ENCODE data around the gene EPM2A.
"Not testable (repeated sequence)": the region's sequence is repeated elsewhere in the genome, so short reads cannot be mapped to it uniquely, and the experiment has no call there.

Gene EPM2A

GRCh38 chr6:145729887-145730286 is 5.4 kb downstream of the EPM2A start:
- DNase-seq (ENCODE audit: low read depth, low spot score): no peak

DNA sequence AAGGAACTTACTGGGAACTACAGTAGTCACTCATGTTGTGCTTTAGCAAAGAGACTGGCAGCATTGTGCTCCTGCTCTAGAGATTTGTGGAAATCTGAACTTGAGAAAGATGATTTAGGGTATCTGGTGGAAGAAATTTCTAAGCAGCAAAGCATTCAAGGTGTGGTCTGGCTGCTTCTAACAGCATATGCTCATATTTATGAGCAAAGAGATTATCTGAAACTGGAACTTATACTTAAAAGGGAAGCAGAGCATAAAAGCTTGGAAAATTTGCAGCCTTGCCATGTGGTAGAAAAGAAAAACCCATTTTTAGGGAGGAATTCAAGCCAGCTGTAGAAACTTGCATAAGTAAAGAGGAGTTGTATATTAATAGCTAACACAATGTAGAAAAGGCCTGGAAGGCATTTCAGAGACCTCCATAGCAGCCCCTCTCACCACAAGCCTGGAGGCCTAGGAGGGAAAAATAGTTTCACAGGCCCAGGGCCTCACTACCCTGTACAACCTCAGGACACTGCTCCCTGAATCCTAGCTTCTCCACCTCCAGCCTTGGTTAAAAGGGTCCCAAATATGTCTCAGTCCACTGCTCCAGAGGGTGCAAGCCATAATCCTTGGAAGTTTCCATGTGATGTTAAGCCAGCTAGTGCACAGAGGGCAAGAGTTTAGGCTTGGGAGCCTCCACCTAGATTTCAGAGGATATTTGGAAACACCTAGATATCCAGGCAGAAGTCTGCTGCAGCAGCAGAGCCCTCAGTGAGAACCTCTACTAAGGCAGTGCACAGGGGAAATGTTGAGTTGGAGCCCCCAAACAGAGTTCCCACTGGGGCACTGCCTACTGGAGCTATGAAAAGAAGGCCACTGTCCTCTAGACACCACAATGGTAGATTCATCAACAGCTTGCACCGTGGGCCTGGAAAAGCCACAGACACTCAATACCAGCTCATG is 6.6 kb downstream of the EPM2A start:
- no peak for DNase-seq (ENCODE audit: low read depth, low spot score)

DNA sequence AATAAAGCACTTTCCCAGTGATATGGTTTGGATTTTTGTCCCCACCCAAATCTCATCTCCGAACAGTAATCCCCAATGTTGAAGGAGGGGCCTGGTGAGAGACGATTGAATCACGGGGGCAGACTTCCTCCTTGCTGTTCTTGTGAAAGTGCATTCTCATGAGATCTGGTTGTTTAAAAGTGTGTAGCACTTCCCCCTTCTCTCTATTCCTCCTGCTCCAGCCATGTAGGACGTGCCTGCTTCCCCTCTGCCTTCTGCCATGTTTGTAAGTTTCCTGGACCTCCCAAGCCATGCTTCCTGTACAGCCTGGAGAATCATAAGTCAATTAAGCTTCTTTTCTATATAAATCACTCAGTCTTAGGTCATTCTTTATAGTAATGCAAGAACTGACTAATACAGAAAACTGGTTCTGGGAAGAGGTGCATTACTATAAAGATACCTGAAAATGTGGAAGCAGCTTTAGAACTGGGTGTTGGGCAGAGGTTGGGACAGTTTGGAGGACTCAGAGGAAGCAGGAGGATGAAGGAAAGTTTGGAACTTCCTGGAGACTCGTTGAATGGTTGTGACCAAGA is 7.4 kb downstream of the EPM2A start:
- DNase-seq (ENCODE audit: low read depth, low spot score): no peak

DNA sequence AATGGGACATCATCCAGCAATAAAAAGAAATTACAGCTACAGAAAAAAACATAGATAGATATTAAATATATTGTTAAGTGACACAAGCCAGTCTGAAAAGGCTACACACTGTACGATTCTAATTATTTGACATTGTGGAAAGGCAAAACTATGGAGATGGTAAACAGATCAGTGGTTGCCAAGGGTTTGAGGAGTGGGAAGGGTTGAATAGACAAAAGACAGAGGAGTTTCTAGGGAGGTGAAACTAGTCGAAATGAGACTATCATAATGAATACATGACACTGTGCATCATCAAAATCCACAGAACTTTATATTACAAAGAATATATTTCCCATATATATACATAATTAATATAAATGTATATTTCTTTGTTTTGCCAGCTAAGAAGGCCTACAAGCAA is 9.8 kb downstream of the EPM2A start:
- DNase-seq (ENCODE audit: low read depth, low spot score): no peak

GRCh38 chr6:145723646-145724045 is 11.7 kb downstream of the EPM2A start:
- DNase-seq (ENCODE audit: low read depth, low spot score): peak; percentile 7

DNA sequence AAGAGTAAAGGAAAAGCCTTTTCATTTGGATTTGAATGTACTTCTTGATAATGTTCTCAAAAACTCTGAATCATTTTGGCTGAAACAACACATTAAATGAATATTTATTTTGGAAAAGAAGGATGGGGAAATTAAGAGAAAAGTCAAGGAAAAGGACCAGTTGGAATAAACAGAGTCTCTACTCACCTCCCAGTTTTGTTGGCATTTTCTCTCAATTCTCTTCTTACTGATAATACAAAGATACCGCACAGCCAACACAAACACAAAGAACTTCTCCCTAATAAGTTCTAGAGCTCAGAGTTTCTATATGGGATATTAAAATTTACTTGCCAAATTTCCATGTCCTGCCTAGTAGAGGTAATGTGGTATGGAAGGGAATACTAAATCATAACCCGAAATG is 13.1 kb downstream of the EPM2A start:
- DNase-seq (ENCODE audit: low read depth, low spot score): no peak

DNA sequence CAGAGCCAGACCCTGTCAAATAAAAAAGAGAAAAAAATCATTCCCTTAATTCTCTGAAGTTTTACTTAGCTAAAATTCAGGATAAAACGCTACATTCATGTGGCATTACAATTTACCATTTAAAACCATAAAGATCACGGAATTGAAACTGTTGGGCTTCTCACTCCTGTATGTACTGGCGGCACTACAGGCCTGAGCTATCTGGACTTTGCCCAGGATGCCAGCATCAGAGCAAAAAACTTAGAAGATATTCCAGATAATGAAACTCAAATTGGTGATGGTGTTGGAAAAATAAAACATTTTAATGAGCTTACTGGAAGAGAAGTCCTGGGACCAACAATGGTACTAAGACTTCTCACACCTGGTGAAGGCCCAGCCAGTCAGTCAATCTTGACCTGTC is 14.2 kb downstream of the EPM2A start:
- no peak for DNase-seq (ENCODE audit: low read depth, low spot score)

DNA sequence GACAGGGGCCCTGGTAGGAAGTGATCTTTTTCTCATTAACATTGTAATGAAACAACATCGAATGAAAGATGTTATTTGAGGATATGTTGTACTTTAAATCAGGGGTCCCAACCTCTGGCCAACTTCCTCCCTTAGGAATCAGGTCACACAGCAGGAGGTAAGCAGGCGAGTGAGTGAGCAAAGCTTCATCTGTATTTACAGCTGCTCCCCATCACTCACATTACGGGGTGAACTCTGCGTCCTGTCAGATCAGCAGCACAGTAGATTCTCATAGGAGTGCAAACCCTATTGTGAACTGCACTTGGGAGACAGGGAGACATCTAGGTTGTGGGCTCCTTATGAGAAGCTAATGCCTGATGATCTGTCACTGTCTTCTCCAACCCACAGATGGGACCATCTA is 19.9 kb downstream of the EPM2A start:
- DNase-seq (ENCODE audit: low read depth, low spot score): no peak

DNA sequence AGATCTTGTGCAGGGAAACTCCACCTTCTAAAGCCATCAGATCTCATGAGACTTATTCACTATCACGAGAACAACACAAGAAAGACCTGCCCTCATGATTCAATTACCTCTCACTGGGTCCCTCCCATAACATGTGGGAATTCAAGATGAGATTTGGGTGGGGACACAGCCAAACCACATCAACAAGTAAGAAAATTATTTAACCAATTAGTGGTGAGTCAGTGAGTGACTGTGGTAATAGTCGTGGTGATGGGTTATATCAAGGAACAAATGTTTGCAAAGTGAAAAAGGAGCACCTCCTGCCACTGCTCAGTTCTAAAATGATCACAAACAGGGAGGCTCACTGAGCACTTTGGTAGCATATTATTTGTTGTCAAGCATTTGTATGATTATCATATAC is 20.6 kb downstream of the EPM2A start:
- DNase-seq (ENCODE audit: low read depth, low spot score): no peak

DNA sequence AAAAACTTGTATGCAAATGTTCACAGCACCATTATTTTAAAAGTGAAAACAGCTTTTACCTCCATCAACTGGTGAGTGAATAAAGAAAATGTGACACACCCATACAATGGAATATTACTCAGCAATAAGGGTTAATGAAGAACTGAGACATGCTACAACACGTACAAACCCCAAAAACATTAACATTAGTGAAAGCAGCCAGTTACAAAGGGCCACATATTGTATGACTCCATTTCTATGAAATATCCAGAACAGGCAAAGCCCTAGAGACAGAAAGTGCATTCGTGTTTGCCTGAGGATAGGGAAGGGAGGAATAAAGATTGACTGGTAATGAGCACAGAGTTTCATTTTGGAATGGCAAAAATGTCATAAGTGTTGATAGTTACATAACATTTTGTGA is 21.5 kb downstream of the EPM2A start:
- DNase-seq (ENCODE audit: low read depth, low spot score): no peak

DNA sequence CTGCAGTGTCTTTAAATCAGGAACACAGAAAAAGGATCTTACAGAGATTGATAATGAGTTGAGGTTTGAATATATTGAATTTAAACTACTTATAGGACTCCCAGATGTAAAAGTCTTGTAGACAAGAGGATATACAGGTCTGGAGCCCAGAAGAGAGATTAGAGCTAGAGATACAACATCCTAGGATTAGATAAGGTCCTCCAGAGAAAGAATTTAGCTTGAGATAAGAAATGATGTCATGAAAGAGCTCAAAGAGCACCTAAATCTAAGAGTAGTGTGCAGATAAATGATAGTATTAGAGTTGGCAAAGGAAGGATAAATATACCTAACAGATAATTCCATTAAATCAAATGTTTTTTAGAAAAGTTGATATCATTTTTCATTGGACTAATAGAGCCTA is 23.9 kb downstream of the EPM2A start:
- no peak for DNase-seq (ENCODE audit: low read depth, low spot score)

DNA sequence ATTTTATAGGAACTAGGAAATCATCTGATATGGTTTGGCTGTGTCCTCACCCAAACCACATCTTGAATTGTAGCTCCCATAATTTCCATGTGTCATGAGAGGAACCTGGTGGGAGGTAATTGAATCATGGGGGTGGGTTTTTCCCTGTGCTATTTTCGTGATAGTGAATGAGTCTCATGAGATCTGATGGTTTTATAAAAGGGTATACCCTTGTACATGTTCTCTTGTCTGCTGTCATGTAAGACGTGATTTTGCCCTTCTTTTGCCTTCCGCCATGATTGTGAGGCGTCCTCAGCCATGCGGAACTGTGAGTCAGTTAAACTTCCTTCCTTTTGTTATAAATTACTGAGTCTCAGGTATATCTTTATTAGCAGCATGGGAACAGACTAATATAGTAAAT is 27.9 kb downstream of the EPM2A start:
- no peak for DNase-seq (ENCODE audit: low read depth, low spot score)

DNA sequence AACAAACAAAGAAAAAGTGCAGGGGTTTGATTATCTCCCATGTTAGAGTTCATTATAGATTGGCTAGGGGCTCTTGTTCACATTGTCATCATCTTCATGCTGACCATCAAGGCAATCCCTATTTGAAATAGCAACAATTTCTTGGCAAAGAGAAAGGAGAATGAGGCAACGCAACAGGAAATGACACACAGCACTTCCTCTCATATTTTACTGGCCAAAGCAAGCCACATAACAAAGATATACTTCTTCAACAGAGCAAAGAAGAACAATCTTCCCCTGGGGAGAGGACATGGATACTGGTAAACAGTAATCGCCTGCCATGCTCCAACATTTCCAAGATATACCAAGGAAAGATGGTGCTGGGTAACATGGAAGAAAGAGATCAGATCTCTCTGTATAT is 29.8 kb downstream of the EPM2A start:
- DNase-seq (ENCODE audit: low read depth, low spot score): no peak

GRCh38 chr6:145704143-145704781 is 31.1 kb downstream of the EPM2A start:
- DNase-seq (ENCODE audit: low read depth, low spot score): peak; percentile 16

- peak; percentile 24 for DNase-seq (ENCODE audit: low read depth, low spot score)
Observed at GRCh38 chr6:145699462-145699861, 35.9 kb downstream of the EPM2A start.

GRCh38 chr6:145697401-145697800 is 37.9 kb downstream of the EPM2A start:
- not testable (repeated sequence) for DNase-seq (ENCODE audit: low read depth, low spot score)

- DNase-seq (ENCODE audit: low read depth, low spot score): no peak
Observed at GRCh38 chr6:145694083-145694737, 41.1 kb downstream of the EPM2A start.

DNA sequence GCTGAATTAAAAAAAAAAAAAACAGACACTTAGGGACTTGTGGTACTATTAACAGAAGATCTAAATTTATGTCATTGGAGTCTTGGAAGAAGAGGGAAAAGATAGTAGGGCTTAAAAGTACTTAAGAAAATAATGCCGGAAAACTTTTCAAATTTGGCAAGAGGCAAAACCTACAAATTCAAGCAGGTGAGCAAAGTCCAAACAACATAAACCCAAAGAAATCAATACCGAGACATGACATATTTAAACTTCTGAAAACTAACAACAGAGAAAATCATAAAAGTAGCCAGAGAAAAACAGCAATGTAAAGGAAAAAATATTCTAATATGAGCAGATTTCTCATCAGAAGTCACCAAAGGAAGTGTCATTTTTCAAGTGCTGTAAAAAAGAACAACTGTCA is 44.4 kb downstream of the EPM2A start:
- DNase-seq (ENCODE audit: low read depth, low spot score): no peak

DNA sequence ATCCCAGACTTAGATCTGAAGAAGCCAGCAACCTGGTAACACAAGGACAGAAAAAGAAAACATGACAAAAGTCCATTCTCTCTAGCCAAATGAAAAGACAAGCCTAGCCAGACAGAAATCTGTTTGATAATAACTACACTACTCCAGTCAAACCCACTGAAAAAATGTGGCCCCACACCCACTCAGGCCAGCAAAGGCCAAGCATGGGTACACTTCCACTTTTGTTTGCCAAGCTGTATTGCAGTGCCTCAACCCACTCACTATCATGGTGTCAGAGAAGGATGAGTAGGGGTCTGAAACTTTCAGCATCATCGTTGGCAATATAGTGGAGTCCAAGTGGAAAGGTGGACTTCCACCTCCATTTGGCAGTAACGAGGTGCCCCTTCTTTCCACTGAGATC is 45.8 kb downstream of the EPM2A start:
- DNase-seq (ENCODE audit: low read depth, low spot score): no peak

DNA sequence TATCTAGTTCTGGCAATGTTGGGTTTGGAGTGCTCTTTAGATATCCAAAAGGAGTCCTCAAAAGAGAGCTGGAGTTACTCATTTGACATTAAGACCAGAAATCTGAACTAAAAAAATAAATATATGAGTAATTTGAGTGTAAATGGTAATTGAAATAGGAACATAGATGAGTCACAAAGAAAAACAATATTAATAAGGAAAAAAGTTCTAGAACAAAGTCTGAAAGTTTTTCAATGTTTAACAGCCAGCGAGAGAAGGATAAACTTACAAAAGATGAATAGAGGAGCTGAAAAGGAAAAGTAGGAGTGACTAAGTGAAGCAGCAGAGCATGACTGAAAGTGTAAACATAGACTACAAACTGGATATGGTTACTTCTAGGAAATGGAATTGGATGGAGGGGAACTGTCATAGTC is 46.8 kb downstream of the EPM2A start:
- peak; percentile 51 for DNase-seq (ENCODE audit: low read depth, low spot score)

DNA sequence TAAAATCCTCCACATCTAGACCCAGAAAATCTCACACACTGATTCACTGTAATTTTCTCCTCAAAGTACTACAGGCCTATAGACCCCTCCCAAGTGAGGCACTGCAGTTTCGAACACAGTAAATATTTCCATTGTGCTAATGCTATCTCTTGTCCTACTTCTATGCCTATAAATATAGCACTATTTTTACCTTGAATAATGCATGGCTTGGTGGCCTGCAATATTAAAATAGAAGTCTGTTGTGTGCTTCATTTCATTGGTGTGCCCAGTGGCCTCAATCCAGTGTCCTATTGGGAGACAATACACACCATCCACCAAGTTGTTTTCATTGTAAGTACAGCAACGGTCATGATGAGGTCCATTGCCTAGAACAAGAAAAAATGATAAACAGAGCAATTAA is 49.4 kb downstream of the EPM2A start:
- no peak for DNase-seq (ENCODE audit: low read depth, low spot score)

- no peak for DNase-seq (ENCODE audit: low read depth, low spot score)
Observed at GRCh38 chr6:145681965-145682364, 53.4 kb downstream of the EPM2A start.

Data from astrocyte of the hippocampus (primary cell).